CD8-positive, alpha-beta memory T cell (primary cell): ENCODE measurements around the gene RAB8B. TPM values are rescaled to one million over a fixed set of nuclear protein-coding genes. Genes with fewer than 3 reads are reported as not detected.
"Not testable (repeated sequence)": the region's sequence is repeated elsewhere in the genome, so short reads cannot be mapped to it uniquely, and the experiment has no call there.

ENCODE experiments used
- CTCF ChIA-PET: fragments of 350-600 bp; sonication (Branson Sonifier 250); formaldehyde crosslinking; loops from one replicate; lab custom pipeline; 2021; ENCODE audit warnings: antibody characterized with exemption; lab: Charles Lee
- POLR2A ChIA-PET: fragments of 350-600 bp; sonication (Branson Sonifier 250); formaldehyde crosslinking; loops from one replicate; lab custom pipeline; 2021; ENCODE audit warnings: antibody characterized with exemption; lab: Charles Lee
- DNase-seq, 5 donors: peaks; one replicate each; pipeline versions ENCODE4 v3.0.0 to v3.0.0-alpha.2; 2020 to 2022; ENCODE audit warnings: mixed read lengths in 1 of 5
- H3K27ac ChIP-seq: one replicate; pipeline ENCODE4 v1.7.0; 2013; ENCODE audit warnings: low read depth, mild to moderate bottlenecking, low read length, moderate library complexity
- H3K27me3 ChIP-seq: 2 replicates; pipeline ENCODE4 v1.7.0; 2013; ENCODE audit warnings: low read length, mild to moderate bottlenecking; ENCODE audit not compliant: insufficient read depth, poor library complexity, severe bottlenecking
- H3K36me3 ChIP-seq: 2 replicates; pipeline ENCODE4 v1.7.0; 2013; ENCODE audit warnings: mild to moderate bottlenecking, low read length, moderate library complexity; ENCODE audit not compliant: insufficient read depth
- H3K4me1 ChIP-seq: 2 replicates; pipeline ENCODE4 v1.7.0; 2013; ENCODE audit warnings: mild to moderate bottlenecking, low read length, moderate library complexity; ENCODE audit not compliant: insufficient read depth
- H3K4me3 ChIP-seq: 2 replicates; pipeline ENCODE4 v1.7.0; 2013; ENCODE audit warnings: mild to moderate bottlenecking, low read length
- H3K9me3 ChIP-seq: 2 replicates; pipeline ENCODE4 v1.7.0; 2013; ENCODE audit warnings: mild to moderate bottlenecking, low read length
- H3K27ac Mint-ChIP-seq, 8 donors: one replicate each; pipeline ENCODE4 v1.8.0; 2020 to 2021; ENCODE audit warnings: mixed read lengths in 8 of 8, mild to moderate bottlenecking in 6 of 8, inconsistent platforms in 3 of 8, moderate library complexity in 3 of 8
- H3K27me3 Mint-ChIP-seq, 2 donors: one replicate each; pipeline ENCODE4 v1.8.0; 2020 to 2021; ENCODE audit warnings: mixed read lengths in 2 of 2, mild to moderate bottlenecking in 1 of 2, moderate library complexity in 1 of 2
- H3K36me3 Mint-ChIP-seq, 3 donors: one replicate each; pipeline ENCODE4 v1.8.0; 2020 to 2021; ENCODE audit warnings: mixed read lengths in 3 of 3, inconsistent platforms in 1 of 3, mild to moderate bottlenecking in 1 of 3
- H3K4me1 Mint-ChIP-seq, 3 donors: one replicate each; pipeline ENCODE4 v1.8.0; 2020 to 2021; ENCODE audit warnings: mixed read lengths in 3 of 3, inconsistent platforms in 1 of 3, mild to moderate bottlenecking in 1 of 3
- H3K4me3 Mint-ChIP-seq, 7 donors: one replicate each; pipeline ENCODE4 v1.8.0; 2020 to 2021; ENCODE audit warnings: mixed read lengths in 7 of 7, mild to moderate bottlenecking in 6 of 7, moderate library complexity in 4 of 7, inconsistent platforms in 2 of 7
- H3K9me3 Mint-ChIP-seq, 5 donors: one replicate each; pipeline ENCODE4 v1.8.0; 2020 to 2022; ENCODE audit warnings: mixed read lengths in 5 of 5, mild to moderate bottlenecking in 3 of 5, moderate library complexity in 2 of 5, inconsistent platforms in 1 of 5
- polyA plus RNA-seq: library from polyadenylated mRNA; unstranded; fragments of 300-500 nt; fragmentation: Illumina TruSeq; gene quantifications from one replicate; pipeline ENCODE4 v1.2.3, GENCODE V29; 2021
- total RNA-seq, 2 experiments: library from RNA; stranded (reverse); gene quantifications; one replicate each; pipeline ENCODE4 v1.2.3, GENCODE V29; 2021

The RAB8B gene
- total and polyA plus RNA-seq, 3 experiments from 2014 or later, result 52.9 to 169 (median 165) TPM

DNA sequence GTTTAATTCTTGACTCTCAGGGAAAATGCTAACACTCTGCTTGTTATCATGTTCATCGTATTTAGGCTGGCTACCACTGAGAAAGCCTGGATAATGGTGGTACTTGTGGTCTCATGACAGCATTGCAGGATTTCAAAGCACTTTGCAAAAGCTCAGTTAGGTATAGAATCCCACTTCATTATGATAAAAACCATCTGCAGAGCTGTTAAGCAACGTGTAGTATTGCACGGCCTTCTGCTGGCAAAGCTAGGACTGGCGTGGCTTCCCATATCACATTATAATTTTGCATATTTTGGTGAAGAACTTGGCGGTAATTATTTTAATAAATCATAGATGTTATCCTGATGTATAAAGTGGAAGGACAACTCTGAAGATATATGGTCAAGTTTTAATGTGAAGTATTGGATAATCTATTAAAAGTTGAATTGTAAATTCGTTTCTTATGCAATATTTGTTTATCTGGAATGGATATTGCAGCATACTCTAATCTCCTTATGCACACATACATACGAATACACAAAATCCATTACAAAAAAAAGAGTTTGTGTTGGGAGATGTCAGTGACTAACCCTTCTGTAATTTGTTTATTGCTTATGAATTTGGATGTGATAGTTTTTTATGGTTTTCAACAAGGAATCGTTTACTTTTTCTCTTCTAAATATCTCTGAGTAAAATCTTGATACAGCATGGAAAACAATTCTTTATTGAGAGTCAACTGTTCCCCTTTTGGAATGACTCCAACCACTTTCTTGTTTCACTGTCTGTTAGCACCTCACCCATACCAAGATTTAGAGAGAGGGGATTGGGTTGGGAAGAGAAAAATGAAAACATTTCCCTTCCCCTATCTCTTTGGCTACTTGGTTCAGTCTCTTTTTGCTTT, 9.2 kb downstream of the RAB8B start:
- Histone ChIP-seq H3K27ac (peak overlapping the region; percentile 33), H3K4me1 (peaks cover 94% of the 10 kb centered on the region), H3K4me3 (no peak overlapping the region), H3K27me3 (no peaks in the 10 kb centered on the region), H3K9me3 (no peaks in the 10 kb centered on the region), H3K36me3 (no peaks in the 10 kb centered on the region)
- H3K27me3 Mint-ChIP-seq, result no peaks in the 10 kb centered on the region
- H3K9me3 Mint-ChIP-seq, result no peaks in the 10 kb centered on the region
- peaks cover 90 to 97% (median 97%) of the 10 kb centered on the region in 3 donors for H3K4me1 Mint-ChIP-seq
- peak overlapping the region in 4 of 7 donors; percentile 8 to 59 (median 42) for H3K4me3 Mint-ChIP-seq
- no peak for DNase-seq
- POLR2A ChIA-PET, result interaction anchor here (1.3 kb wide), 1 partner anchor 33 kb away, joined by 4 read pairs; no protein-coding TSS in a partner anchor
- peaks cover 3 to 35% (median 7%) of the 10 kb centered on the region in 3 donors for H3K36me3 Mint-ChIP-seq
- peak overlapping the region; percentile 5 to 88 (median 57) for H3K27ac Mint-ChIP-seq
- CTCF ChIA-PET, result interaction anchor here (2.5 kb wide), 1 partner anchor 150 kb away, joined by 8 read pairs; no protein-coding TSS in a partner anchor

DNA sequence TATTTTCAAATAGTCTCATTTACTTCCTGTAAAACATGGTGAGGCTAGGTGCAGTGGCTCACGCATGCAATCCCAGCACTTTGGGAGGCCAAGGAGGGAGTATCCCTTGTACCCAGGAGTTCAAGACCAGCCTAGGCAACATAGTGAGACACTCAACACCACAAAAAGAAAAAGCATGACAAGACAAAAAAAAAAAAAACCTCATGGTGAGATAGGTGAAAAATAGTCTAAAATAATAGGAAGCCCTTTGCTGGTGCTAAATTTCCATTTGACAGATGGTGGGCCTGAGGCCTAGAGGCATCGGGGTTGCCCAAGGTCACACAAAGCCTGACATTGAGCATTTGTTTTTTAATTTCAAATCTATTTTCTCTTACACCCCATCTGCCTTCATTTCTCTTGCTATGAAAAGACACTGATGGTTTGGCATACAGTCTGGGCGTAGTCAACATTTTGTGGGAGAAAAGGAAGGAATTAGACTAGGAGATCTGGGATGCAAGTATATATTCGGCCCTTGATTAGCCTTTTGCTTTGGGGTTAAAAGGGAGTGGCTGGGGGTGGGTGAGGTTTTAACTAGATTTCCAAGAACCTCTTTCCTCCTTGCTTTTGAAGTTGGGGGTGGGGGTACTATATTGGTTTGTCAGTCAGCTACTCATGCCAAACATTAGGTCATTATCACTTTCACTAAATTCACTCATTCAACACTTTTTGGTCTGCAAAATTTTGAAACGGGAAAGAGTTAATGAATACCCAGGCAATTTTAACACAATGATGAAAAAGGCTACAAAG, 11.3 kb downstream of the RAB8B start:
- Histone ChIP-seq H3K4me3 (peak overlapping the region; percentile 21), H3K4me1 (peaks cover 90% of the 10 kb centered on the region), H3K36me3 (no peaks in the 10 kb centered on the region), H3K27me3 (no peaks in the 10 kb centered on the region), H3K9me3 (no peaks in the 10 kb centered on the region), H3K27ac (peak overlapping the region; percentile 11)
- Mint-ChIP-seq H3K4me3 (peak overlapping the region in 6 of 7 donors; percentile 30 to 75 (median 56)), H3K9me3 (no peaks in the 10 kb centered on the region), H3K27me3 (no peaks in the 10 kb centered on the region), H3K27ac (peak overlapping the region in 7 of 8 donors; percentile 37 to 84 (median 55)), H3K4me1 (peaks cover 85 to 96% (median 94%) of the 10 kb centered on the region in 3 donors), H3K36me3 (peaks cover 3 to 35% (median 9%) of the 10 kb centered on the region in 3 donors)
- ChIA-PET CTCF (interaction anchor here (1.5 kb wide), 1 partner anchor 32 kb away, joined by 3 read pairs; no protein-coding TSS in a partner anchor), POLR2A (no interaction called here)
- no peak for DNase-seq

DNA sequence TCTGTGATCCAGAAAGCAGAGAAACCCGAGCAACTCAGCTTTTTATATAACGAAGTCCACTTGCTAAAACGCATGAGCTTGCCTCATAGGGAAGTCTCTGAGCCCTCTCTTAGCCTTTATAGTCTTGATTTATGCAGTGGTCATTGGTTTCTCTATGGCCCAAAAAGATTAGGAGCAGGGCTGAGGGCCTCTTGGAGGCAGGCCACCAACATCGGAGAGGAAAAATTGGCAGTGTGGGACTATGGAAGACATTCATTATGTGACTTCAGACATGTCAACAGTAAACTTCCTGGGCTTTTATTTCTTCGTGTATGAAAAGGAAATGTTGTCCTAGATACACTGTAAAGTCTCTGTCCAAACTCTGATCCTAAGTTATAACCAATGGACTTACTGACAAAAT, 13.5 kb downstream of the RAB8B start:
- Histone ChIP-seq H3K9me3 (no peaks in the 10 kb centered on the region), H3K4me1 (peaks cover 81% of the 10 kb centered on the region), H3K27me3 (no peaks in the 10 kb centered on the region), H3K36me3 (no peaks in the 10 kb centered on the region), H3K27ac (no peak overlapping the region), H3K4me3 (no peak overlapping the region)
- peaks cover 0 to 41% (median 11%) of the 10 kb centered on the region in 3 donors for H3K36me3 Mint-ChIP-seq
- no peaks in the 10 kb centered on the region for H3K9me3 Mint-ChIP-seq
- ChIA-PET CTCF (interaction anchor here (0.9 to 4.9 kb wide), 5 partner anchors 10 to 69 kb away, joined by 3 to 30 read pairs (median 4); partner anchors contain the start of gene RPS27L), POLR2A (interaction anchor here (0.5 to 2.6 kb wide), 4 partner anchors 9 to 38 kb away, joined by 4 to 17 read pairs (median 6); no protein-coding TSS in a partner anchor)
- no peak for DNase-seq
- peak overlapping the region in 5 of 7 donors; percentile 26 to 59 (median 56) for H3K4me3 Mint-ChIP-seq
- peaks cover 87 to 96% (median 94%) of the 10 kb centered on the region in 3 donors for H3K4me1 Mint-ChIP-seq
- H3K27ac Mint-ChIP-seq, result peak overlapping the region; percentile 34 to 87 (median 58)
- H3K27me3 Mint-ChIP-seq, result no peaks in the 10 kb centered on the region

DNA sequence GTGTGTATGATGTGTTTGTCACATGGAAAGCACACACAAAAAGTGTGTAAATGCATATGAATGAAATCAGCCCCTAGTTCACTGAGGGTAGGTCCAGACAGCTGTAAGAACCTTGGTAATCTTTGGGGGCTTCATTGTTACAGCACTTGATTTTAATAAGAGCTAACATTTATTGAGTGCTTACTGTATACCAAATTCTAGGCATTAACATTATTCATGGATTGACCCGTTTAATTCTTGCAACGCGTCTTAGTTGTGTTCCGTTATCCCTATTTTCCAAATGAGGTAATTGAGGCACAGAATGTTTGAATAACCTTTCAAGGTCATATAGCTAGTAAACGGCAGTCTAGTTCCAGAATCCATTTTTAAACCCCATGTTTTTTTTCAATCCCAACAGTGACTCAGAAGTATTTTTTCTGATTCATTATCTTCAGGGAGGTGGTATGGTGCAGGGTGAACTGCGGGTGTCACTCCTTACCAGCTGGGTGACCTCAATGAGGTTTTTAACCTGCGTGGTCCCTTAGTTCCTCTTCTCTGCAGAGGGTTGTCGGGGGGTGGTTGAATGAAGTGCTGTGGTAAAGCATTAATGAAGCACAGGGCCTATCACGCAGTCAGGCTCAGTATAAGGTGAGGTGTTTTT, 14.2 kb downstream of the RAB8B start:
- peaks cover 0 to 39% (median 15%) of the 10 kb centered on the region in 3 donors for H3K36me3 Mint-ChIP-seq
- no peaks in the 10 kb centered on the region for H3K9me3 Mint-ChIP-seq
- CTCF ChIA-PET, result interaction anchor here (0.8 to 4.9 kb wide), 7 partner anchors 11 to 155 kb away, joined by 3 to 30 read pairs (median 4); partner anchors contain the start of gene RPS27L
- H3K4me1 ChIP-seq, result peaks cover 81% of the 10 kb centered on the region
- H3K27ac Mint-ChIP-seq, result peak overlapping the region in 6 of 8 donors; percentile 40 to 91 (median 66)
- H3K4me3 ChIP-seq, result no peak overlapping the region
- H3K9me3 ChIP-seq, result no peaks in the 10 kb centered on the region
- H3K27ac ChIP-seq, result no peak overlapping the region
- H3K4me1 Mint-ChIP-seq, result peaks cover 86 to 96% (median 94%) of the 10 kb centered on the region in 3 donors
- H3K27me3 Mint-ChIP-seq, result no peaks in the 10 kb centered on the region
- H3K4me3 Mint-ChIP-seq, result peak overlapping the region; percentile 6 to 68 (median 50)
- DNase-seq, result peak; percentile 43 to 77 (median 60)
- no peaks in the 10 kb centered on the region for H3K36me3 ChIP-seq
- H3K27me3 ChIP-seq, result no peaks in the 10 kb centered on the region
- POLR2A ChIA-PET, result interaction anchor here (2.0 to 2.6 kb wide), 2 partner anchors 10 to 12 kb away, joined by 8 to 17 read pairs; no protein-coding TSS in a partner anchor

DNA sequence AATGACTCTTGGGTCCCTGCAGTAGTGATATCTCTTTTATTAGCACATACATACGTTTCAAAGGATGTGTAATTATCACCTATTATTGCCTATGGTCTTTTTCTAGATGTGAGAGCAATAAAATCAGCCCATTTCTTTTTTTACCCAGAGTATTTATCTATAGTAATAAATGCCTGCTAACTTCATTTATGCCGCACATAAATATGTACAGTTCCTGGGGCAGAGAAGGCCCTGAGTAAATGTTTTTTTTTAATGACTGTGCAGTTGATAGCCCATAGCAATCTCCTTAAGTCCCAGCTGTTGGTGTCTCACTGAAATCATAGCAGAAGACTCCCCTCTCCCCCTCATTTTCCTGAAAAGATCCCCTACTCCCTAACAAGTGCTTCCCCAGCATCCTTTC, 16.7 kb downstream of the RAB8B start:
- H3K4me3 ChIP-seq, result no peak overlapping the region
- POLR2A ChIA-PET, result no interaction called here
- CTCF ChIA-PET, result interaction anchor here (4.9 kb wide), 1 partner anchor 13 kb away, joined by 30 read pairs; no protein-coding TSS in a partner anchor
- peaks cover 79% of the 10 kb centered on the region for H3K4me1 ChIP-seq
- H3K27ac ChIP-seq, result no peak overlapping the region
- H3K9me3 Mint-ChIP-seq, result no peaks in the 10 kb centered on the region
- no peaks in the 10 kb centered on the region for H3K36me3 ChIP-seq
- H3K36me3 Mint-ChIP-seq, result peaks cover 0 to 28% (median 16%) of the 10 kb centered on the region in 3 donors
- no peaks in the 10 kb centered on the region for H3K9me3 ChIP-seq
- H3K4me3 Mint-ChIP-seq, result no peak overlapping the region
- peaks cover 77 to 94% (median 88%) of the 10 kb centered on the region in 3 donors for H3K4me1 Mint-ChIP-seq
- DNase-seq, result no peak
- no peaks in the 10 kb centered on the region for H3K27me3 Mint-ChIP-seq
- H3K27ac Mint-ChIP-seq, result peak overlapping the region in 6 of 8 donors; percentile 6 to 87 (median 38)
- no peaks in the 10 kb centered on the region for H3K27me3 ChIP-seq

DNA sequence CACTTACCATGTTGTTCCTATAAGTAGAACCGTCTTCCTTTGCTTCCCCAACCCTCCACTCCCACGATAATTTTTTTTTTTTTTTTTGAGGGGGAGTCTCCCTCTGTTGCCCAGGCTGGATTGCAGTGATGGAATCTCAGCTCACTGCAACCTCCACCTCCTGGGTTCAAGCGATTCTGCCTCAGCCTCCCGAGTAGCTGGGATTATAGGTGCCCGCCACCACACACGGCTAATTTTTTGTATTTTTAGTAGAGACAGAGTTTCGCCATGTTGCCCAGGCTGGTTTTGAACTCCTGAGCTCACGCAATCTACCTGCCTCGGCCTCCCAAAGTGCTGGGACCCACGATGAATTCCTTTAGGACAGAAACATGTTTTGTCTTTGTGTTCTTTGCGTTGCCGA, 19.4 kb downstream of the RAB8B start:
- H3K9me3 Mint-ChIP-seq, H3K27me3 Mint-ChIP-seq, H3K27me3 ChIP-seq, H3K4me3 ChIP-seq, CTCF ChIA-PET, DNase-seq, H3K9me3 ChIP-seq, H3K36me3 ChIP-seq, H3K27ac ChIP-seq: not testable (repeated sequence)
- H3K4me1 ChIP-seq, result peaks cover 82% of the 10 kb centered on the region
- Mint-ChIP-seq H3K27ac (peak overlapping the region; percentile 3 to 86 (median 56)), H3K4me3 (peak overlapping the region in 1 of 7 donors; percentile 18), H3K4me1 (peaks cover 80 to 96% (median 91%) of the 10 kb centered on the region in 3 donors), H3K36me3 (peaks cover 0 to 18% (median 9%) of the 10 kb centered on the region in 3 donors)
- POLR2A ChIA-PET, result interaction anchor here (0.7 to 1.1 kb wide), 2 partner anchors 13 to 51 kb away, joined by 3 read pairs; partner anchors contain the start of gene RPS27L
